HCT116 (cell line): ENCODE measurements around the gene B4GALNT3. TPM values are rescaled to one million over a fixed set of nuclear protein-coding genes. Genes with fewer than 3 reads are reported as not detected.

ENCODE experiments used
- ATAC-seq: fragments of 200-7000 bp; cut with Tn5 transposase; 2 replicates; pipeline ENCODE4 v1.9.1; 2020; ENCODE audit warnings: mild to moderate bottlenecking, moderate library complexity
- BruUV-seq: library from RNA; stranded (reverse); fragments of 400-500 nt; replicated peaks from 2 replicates; lab custom pipeline; 2021; lab: Mats Ljungman, UMichigan
- CTCF ChIA-PET: fragments of 300-600 bp; sonication (Branson Sonifier 250); formaldehyde crosslinking; loops from one replicate; lab custom pipeline; 2021; ENCODE audit warnings: antibody characterized with exemption; lab: Charles Lee
- POLR2A ChIA-PET: fragments of 300-600, 350-600 bp; sonication (Branson Sonifier 250); formaldehyde crosslinking; loops from one replicate; lab custom pipeline; 2021; ENCODE audit warnings: antibody characterized with exemption; lab: Charles Lee
- RAD21 ChIA-PET, 2 experiments: fragments of 300-600 bp; sonication (Branson Sonifier 250); formaldehyde crosslinking; loops; one replicate each; lab custom pipeline; 2023; ENCODE audit warnings: low total read pairs in 2 of 2; ENCODE audit not compliant: uncharacterized antibody in 2 of 2, unreplicated experiment in 2 of 2, low non-redundant PET in 1 of 2; lab: Charles Lee
- DNase-seq: peaks from one replicate; pipeline ENCODE4 v3.0.0-alpha.2; 2010; ENCODE audit warnings: low read depth, low spot score
- H2AFZ ChIP-seq: fragments of 200-600 bp; shearing (Covaris generic), sonication (generic); 2 replicates; pipeline ENCODE4 v1.6.1; 2017; ENCODE audit warnings: low read depth, mixed run types, mixed read lengths, antibody characterized with exemption, low read length; ENCODE audit not compliant: poor library complexity, severe bottlenecking
- H3K27ac ChIP-seq: 2 replicates; pipeline ENCODE4 v1.5.1; 2012; ENCODE audit warnings: low read depth, low read length
- H3K27me3 ChIP-seq: fragments of 200-600 bp; sonication (generic); 2 replicates; pipeline ENCODE4 v1.6.1; 2016; ENCODE audit warnings: mixed run types, low read length, mixed read lengths; ENCODE audit not compliant: insufficient read depth
- H3K36me3 ChIP-seq, 2 experiments: fragments of 200-500 bp in 1 of 2; fragments of 200-600 bp in 1 of 2; sonication (Bioruptor generic) in 1 of 2; sonication (generic) in 1 of 2; 2 replicates each; pipeline versions ENCODE4 v1.5.1 to v1.6.1; 2014 to 2016; ENCODE audit warnings: low read length in 2 of 2, inconsistent platforms in 1 of 2, mixed read lengths in 1 of 2, mixed run types in 1 of 2; ENCODE audit not compliant: insufficient read depth in 2 of 2, control insufficient read depth in 1 of 2
- H3K4me1 ChIP-seq, 2 experiments: fragments of 200-600 bp in 1 of 2; sonication (generic) in 1 of 2; 2 replicates each; pipeline versions ENCODE4 v1.5.1 to v1.6.1; 2012 to 2017; ENCODE audit warnings: low read length in 2 of 2, inconsistent platforms in 1 of 2, mild to moderate bottlenecking in 1 of 2, mixed read lengths in 1 of 2, mixed run types in 1 of 2, moderate library complexity in 1 of 2; ENCODE audit not compliant: insufficient read depth in 2 of 2, control insufficient read depth in 1 of 2
- H3K4me2 ChIP-seq: fragments of 200-600 bp; sonication (generic); 2 replicates; pipeline ENCODE4 v1.6.1; 2017; ENCODE audit warnings: mixed run types, low read length, mixed read lengths
- H3K4me3 ChIP-seq, 2 experiments: fragments of 200-600 bp in 1 of 2; sonication (generic) in 1 of 2; replicated peaks in 1 of 2; 2 replicates each; pipeline ENCODE4 v1.5.1; 2011 to 2016; ENCODE audit warnings: low read length in 2 of 2, control low read depth in 1 of 2, low read depth in 1 of 2, mild to moderate bottlenecking in 1 of 2, mixed read lengths in 1 of 2, mixed run types in 1 of 2
- H3K79me2 ChIP-seq: fragments of 200-600 bp; sonication (generic); 2 replicates; pipeline ENCODE4 v1.6.1; 2017; ENCODE audit warnings: mild to moderate bottlenecking, mixed run types, low read length, moderate library complexity, mixed read lengths; ENCODE audit not compliant: insufficient read depth
- H3K9ac ChIP-seq: fragments of 200-600 bp; sonication (generic); 2 replicates; pipeline ENCODE4 v1.6.1; 2016; ENCODE audit warnings: low read length, mixed read lengths
- H3K9me2 ChIP-seq: fragments of 200-600 bp; sonication (generic), shearing (Covaris generic); 2 replicates; pipeline ENCODE4 v1.6.1; 2017; ENCODE audit warnings: mixed run types, mild to moderate bottlenecking, moderate library complexity; ENCODE audit not compliant: insufficient read depth
- H3K9me3 ChIP-seq, 2 experiments: fragments of 200-500 bp in 1 of 2; fragments of 200-600 bp in 1 of 2; sonication (Bioruptor generic) in 1 of 2; sonication (generic) in 1 of 2; 2 replicates each; pipeline ENCODE4 v1.6.1; 2014 to 2017; ENCODE audit warnings: low read length in 2 of 2, mixed read lengths in 2 of 2, inconsistent platforms in 1 of 2, low read depth in 1 of 2, mild to moderate bottlenecking in 1 of 2, mixed run types in 1 of 2, moderate library complexity in 1 of 2; ENCODE audit not compliant: control insufficient read depth in 1 of 2, insufficient read depth in 1 of 2
- H4K20me1 ChIP-seq: fragments of 200-600 bp; sonication (generic), shearing (Covaris generic); 2 replicates; pipeline ENCODE4 v1.6.1; 2017; ENCODE audit warnings: mixed run types, mild to moderate bottlenecking, moderate library complexity; ENCODE audit not compliant: insufficient read depth
- CEBPB ChIP-seq: IDR thresholded peaks from 2 replicates; pipeline ENCODE4 v1.6.1; 2012; ENCODE audit warnings: low read depth
- ELF1 ChIP-seq: IDR thresholded peaks from 2 replicates; pipeline ENCODE4 v1.6.1; 2012; ENCODE audit warnings: low read depth, borderline replicate concordance
- FOSL1 ChIP-seq: IDR thresholded peaks from 2 replicates; pipeline ENCODE4 v1.6.1; 2012; ENCODE audit warnings: low read depth
- JUND ChIP-seq: IDR thresholded peaks from 2 replicates; pipeline ENCODE4 v1.6.1; 2012
- POLR2A ChIP-seq: IDR thresholded peaks from 2 replicates; pipeline ENCODE4 v1.7.0; 2011; ENCODE audit warnings: borderline replicate concordance; ENCODE audit not compliant: insufficient read depth, insufficient read length; ENCODE audit errors: extremely low read depth
- POLR2AphosphoS5 ChIP-seq: IDR thresholded peaks from 2 replicates; pipeline ENCODE4 v1.6.1; 2011; ENCODE audit warnings: mild to moderate bottlenecking, low read depth, low read length, moderate library complexity
- RAD21 ChIP-seq: IDR thresholded peaks from 2 replicates; pipeline ENCODE4 v1.6.1; 2012; ENCODE audit warnings: low read depth, mild to moderate bottlenecking
- SIN3A ChIP-seq: IDR thresholded peaks from 2 replicates; pipeline ENCODE4 v1.6.1; 2012; ENCODE audit warnings: low read depth
- SP1 ChIP-seq: IDR thresholded peaks from 2 replicates; pipeline ENCODE4 v1.6.1; 2012; ENCODE audit warnings: low read depth
- TCF7L2 ChIP-seq: IDR thresholded peaks from 2 replicates; pipeline ENCODE4 v1.7.0; 2011; ENCODE audit warnings: borderline replicate concordance, inconsistent platforms; ENCODE audit not compliant: insufficient read depth, insufficient read length; ENCODE audit errors: extremely low read depth
- YY1 ChIP-seq: IDR thresholded peaks from 2 replicates; pipeline ENCODE4 v1.6.1; 2011; ENCODE audit warnings: low read length, low read depth, moderate library complexity, mild to moderate bottlenecking; ENCODE audit not compliant: insufficient replicate concordance; ENCODE audit errors: extremely low read depth
- intact Hi-C: fragments of 100-400 bp; cut with micrococcal nuclease; formaldehyde crosslinking; loops from 2 replicates; pipeline ENCODE4 v1.10.0; 2022
- total RNA-seq: library from RNA; stranded (reverse); gene quantifications from one replicate; pipeline ENCODE4 v1.2.1, GENCODE V29; 2021; ENCODE audit not compliant: unreplicated experiment
- TF ChIP-seq, protein P1 (sequence below): IDR thresholded peaks from 2 replicates; pipeline ENCODE4 v1.6.1; 2012
- TF ChIP-seq, protein P2 (sequence below): IDR thresholded peaks from 2 replicates; pipeline ENCODE4 v1.6.1; 2012; ENCODE audit warnings: low read depth

B4GALNT3 gene
- total RNA-seq, 1 experiment from 2014 or later: 18.2 TPM

- BruUV-seq: no TSS peak
- Histone ChIP-seq H3K4me1 (peaks cover 20 to 28% of the 10 kb centered on the region in 2 experiments), H3K4me2 (no peak overlapping the region), H4K20me1 (no peaks in the 10 kb centered on the region), H3K27ac (no peak overlapping the region), H3K36me3 (no peaks in the 10 kb centered on the region), H2AFZ (no peak overlapping the region), H3K27me3 (no peaks in the 10 kb centered on the region), H3K9me2 (no peaks in the 10 kb centered on the region), H3K9ac (no peak overlapping the region), H3K9me3 (no peaks in the 10 kb centered on the region), H3K4me3 (no peak overlapping the region), H3K79me2 (no peaks in the 10 kb centered on the region)
- POLR2A ChIA-PET: no interaction called here
- peak; percentile 85 for TF ChIP-seq TCF7L2
- TF ChIP-seq POLR2AphosphoS5: no peak
- intact Hi-C loops: no loop called here
- ATAC-seq (no peak), DNase-seq (no peak)
- RAD21 ChIA-PET: no interaction called here
- CTCF ChIA-PET: no interaction called here
Measured at GRCh38 chr12:470133-470532, 10.4 kb downstream of the B4GALNT3 start.

DNA sequence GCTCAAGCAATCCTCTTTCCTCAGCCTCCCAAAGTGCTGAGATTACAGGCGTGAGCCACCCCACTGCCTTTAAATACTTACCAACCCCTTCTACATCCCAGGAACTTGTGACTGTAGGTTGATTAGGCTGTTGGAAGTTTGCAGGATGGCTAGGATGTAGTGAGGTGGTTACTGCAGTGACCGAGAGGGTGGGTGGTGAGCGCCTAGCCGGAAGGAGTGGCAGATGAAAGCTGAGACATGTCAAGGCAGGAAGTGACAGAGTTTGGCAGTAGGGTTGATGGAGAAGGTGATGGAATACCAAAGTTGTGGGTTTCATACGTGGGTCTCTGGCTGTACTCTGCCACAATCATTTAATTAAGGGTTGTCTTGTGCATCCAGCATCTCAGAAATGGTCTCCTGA lies 13.5 kb downstream of the B4GALNT3 start:
- ATAC-seq (no peak), DNase-seq (no peak)
- ChIA-PET POLR2A (no interaction called here), CTCF (no interaction called here), RAD21 (no interaction called here)
- no peaks in the 10 kb centered on the region for H3K9me2 ChIP-seq
- no peaks in the 10 kb centered on the region for H3K79me2 ChIP-seq
- intact Hi-C loops: no loop called here
- no peaks in the 10 kb centered on the region for H3K27me3 ChIP-seq
- TF ChIP-seq ELF1 (no peak), TCF7L2 (no peak), CEBPB (no peak), POLR2A (no peak), SIN3A (no peak), FOSL1 (no peak), SP1 (no peak), RAD21 (no peak), POLR2AphosphoS5 (no peak), JUND (no peak), YY1 (no peak)
- TF ChIP-seq, protein P1, sequence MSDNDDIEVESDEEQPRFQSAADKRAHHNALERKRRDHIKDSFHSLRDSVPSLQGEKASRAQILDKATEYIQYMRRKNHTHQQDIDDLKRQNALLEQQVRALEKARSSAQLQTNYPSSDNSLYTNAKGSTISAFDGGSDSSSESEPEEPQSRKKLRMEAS: no peak
- TF ChIP-seq, protein P2, sequence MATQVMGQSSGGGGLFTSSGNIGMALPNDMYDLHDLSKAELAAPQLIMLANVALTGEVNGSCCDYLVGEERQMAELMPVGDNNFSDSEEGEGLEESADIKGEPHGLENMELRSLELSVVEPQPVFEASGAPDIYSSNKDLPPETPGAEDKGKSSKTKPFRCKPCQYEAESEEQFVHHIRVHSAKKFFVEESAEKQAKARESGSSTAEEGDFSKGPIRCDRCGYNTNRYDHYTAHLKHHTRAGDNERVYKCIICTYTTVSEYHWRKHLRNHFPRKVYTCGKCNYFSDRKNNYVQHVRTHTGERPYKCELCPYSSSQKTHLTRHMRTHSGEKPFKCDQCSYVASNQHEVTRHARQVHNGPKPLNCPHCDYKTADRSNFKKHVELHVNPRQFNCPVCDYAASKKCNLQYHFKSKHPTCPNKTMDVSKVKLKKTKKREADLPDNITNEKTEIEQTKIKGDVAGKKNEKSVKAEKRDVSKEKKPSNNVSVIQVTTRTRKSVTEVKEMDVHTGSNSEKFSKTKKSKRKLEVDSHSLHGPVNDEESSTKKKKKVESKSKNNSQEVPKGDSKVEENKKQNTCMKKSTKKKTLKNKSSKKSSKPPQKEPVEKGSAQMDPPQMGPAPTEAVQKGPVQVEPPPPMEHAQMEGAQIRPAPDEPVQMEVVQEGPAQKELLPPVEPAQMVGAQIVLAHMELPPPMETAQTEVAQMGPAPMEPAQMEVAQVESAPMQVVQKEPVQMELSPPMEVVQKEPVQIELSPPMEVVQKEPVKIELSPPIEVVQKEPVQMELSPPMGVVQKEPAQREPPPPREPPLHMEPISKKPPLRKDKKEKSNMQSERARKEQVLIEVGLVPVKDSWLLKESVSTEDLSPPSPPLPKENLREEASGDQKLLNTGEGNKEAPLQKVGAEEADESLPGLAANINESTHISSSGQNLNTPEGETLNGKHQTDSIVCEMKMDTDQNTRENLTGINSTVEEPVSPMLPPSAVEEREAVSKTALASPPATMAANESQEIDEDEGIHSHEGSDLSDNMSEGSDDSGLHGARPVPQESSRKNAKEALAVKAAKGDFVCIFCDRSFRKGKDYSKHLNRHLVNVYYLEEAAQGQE: no peak
- H3K4me1 ChIP-seq: peaks cover 17 to 27% of the 10 kb centered on the region in 2 experiments; a peak in 3 of 4 replicates
- BruUV-seq: no TSS peak
- H3K27ac ChIP-seq: no peak overlapping the region
- H3K4me2 ChIP-seq: peak overlapping the region; percentile 38
- H3K4me3 ChIP-seq: no peak overlapping the region
- H3K36me3 ChIP-seq: no peaks in the 10 kb centered on the region
- H3K9me3 ChIP-seq: no peaks in the 10 kb centered on the region
- H3K9ac ChIP-seq: no peak overlapping the region
- no peaks in the 10 kb centered on the region for H4K20me1 ChIP-seq
- H2AFZ ChIP-seq: no peak overlapping the region
